HG02571 (cell line): ENCODE measurements around the gene GPRC5B.

ENCODE experiments used
- ATAC-seq: cut with Tn5 transposase; IDR thresholded peaks from one replicate; pipeline ENCODE4 v1.9.1; 2021; ENCODE audit warnings: mild to moderate bottlenecking, moderate library complexity; ENCODE audit not compliant: unreplicated experiment

GPRC5B gene

GRCh38 chr16:19850131-19850817 lies 34.4 kb downstream of the GPRC5B start:
- no peak for ATAC-seq

- no peak for ATAC-seq
These were observed 35.9 kb downstream of the GPRC5B start for GRCh38 chr16:19848756-19849155.

DNA sequence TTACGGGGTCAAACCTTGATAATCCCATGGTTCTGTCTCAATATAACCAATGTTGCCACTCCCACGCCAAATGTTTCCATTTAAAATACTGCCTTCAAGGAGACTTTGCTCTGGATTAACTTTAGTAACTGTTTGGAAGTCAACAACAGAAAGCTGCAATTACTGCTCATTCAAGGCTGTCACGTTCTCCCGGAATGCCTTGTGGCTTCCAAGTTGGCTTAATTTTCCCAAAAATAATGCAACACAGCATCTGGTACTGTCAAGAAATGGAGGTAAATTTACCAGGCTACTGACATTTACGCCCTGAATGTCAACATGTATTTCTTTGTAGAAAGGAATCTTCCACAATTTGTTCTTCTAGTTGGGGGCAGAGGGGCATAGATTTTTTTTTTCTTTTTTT lies 38.2 kb downstream of the GPRC5B start:
- no peak for ATAC-seq

GRCh38 chr16:19844945-19845641 lies 39.6 kb downstream of the GPRC5B start:
- no peak for ATAC-seq

DNA sequence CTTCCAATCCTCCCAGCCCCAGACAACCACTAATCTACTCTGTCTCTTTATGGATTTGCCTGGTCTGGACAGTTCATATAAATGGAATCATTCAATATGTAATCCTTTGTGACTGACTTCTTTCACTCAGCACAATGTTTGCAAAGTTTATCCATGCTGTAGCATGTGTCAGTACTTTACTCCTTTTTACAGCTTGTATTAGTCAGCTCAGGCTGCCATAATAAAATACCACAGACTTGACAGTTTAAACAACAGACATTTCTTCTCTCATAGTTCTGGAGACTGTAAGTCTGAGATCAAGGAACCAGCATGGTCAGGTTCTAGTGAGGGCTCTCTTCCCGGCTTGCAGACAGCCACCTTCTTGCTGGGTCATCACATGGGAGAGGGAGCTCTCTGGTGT lies 41.3 kb downstream of the GPRC5B start:
- ATAC-seq, result no peak

DNA sequence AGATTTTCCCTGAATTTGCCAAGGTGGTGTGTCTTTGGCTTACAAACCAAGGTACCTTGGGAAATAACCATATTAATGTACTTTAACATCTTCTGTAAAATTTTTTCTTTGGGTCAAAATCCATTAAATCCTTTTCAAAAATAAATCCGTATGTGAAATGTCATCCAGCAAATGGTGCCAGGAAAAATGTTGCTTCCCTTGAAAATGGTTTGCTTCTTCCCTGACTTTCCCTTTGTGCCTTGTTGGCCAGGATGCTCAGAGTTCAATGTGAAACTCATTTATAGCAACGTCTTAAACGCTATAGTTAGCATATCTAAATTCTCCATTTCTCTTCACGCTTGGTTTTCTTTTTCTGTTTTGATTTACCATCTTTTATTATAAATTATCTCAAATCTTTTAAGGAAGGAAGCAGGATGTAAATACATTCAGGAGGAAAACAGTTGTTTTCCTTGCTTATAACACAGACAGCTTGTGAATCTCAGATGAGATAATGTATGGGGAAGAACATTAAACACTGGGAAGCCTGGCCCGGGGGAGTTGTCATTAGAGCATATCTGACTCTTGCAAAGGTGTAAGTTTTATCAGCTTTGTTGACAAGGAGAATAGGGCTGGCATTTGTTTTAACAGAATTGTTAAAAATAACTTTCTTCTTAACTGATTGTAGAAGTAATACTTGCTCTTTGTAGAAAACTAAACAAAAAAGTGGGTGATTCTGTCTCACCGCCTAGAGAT lies 42.1 kb downstream of the GPRC5B start:
- ATAC-seq, result no peak

DNA sequence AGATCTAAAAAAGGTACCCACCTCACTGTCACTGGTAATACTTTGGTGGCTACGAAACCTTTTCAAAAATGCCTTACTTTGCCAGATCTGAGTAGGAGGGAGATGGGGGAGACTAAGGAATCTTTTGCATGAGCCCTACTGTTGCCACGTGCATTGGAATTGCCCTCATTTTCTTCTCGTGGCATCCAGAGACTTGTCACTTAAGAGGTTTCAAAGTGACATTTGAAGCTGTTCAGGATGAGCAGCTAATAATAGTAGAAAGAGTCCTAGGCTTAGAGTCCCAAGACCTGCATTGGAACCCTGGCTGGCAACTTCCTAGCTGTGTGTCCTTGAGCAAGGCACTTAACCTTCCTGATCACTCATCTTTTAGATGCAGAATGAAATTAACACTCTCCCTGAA lies 43.5 kb downstream of the GPRC5B start:
- ATAC-seq, result no peak

GRCh38 chr16:19840524-19841110 lies 44.0 kb downstream of the GPRC5B start:
- ATAC-seq, result no peak

DNA sequence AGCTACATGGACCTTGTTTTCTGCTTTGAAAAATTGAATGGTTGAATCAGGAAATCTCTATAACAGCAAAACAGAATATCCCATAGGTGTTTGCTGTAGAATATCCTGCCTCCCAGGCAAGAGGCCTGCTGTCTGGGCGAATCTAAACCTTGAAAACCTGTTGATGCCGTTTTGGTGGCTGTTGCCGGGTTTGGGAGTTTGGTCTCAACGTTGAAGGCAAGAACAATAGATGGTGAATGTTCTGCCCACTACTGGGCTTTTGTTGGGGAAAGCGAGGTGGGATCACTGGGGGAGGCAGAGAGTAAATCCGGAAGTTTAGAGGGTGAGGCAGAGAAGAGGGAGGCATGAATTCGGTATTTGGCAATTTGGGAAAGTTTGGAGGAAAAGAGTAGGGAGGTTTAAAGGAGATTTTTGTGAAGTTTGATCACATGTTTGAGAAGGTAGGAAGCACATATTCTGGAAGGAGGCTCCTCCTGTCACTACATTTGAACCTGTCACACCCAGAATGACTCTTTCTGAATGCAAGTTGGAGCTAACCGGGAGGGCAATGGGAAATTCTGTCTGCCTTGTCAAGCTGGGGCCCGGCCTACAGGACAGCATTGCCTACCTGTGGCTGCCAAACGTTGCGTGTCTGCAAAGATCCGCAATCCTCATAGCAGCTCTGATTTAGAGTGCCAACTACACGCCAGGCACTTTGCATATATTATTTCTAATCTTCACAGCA lies 46.5 kb downstream of the GPRC5B start:
- ATAC-seq, result no peak

DNA sequence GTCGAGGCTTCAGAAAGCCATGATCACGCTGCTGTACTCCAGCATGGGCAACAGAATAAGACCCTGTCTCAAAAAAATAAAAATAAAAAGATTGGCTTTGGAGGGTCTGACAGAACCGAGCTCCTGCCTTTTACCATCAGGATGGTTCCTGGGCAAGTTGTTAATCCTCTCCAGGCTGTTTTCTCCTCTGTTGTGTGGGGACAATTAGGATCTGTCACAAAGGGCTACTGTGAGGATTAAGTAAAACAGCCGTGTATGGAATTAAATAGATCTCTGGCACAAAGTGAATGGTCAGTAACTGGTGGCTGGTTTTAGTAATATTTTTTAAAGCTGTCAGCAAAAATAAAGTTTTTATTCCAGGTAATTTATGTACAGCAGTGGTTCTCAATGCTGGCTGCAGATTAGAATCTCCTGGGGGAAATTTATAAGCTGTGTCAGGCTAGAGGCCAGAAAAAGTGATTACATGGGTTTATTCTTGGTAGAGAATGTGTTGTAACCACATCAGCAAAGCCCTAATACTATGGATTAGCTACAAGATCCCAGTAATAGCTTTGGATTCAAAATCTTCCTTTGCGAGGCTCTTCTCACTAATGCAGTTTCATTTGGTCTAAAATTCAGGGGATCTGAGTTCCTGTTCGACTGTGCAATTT lies 47.2 kb downstream of the GPRC5B start:
- ATAC-seq, result no peak

DNA sequence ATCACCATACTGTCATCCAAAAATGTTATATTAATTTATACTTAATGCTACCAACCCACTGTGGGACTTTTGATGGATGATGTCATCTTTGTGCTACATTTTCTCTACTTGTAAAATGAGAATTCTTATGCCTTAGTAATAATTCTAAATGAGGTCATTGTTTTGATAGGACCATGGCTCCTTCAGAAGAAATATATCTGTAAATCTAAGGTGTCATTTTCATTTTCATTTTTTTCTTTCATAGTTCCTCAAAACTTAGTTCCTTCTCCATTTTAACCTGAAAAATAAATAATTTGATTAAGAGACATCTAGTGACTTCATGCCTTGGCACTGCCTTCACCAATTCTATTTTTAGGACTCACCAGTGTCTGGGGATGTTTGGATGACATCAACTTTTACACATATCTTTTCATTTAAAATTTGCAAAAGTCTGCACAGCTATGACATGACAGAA lies 48.7 kb downstream of the GPRC5B start:
- no peak for ATAC-seq

GRCh38 chr16:19835196-19835595 lies 49.5 kb downstream of the GPRC5B start:
- ATAC-seq, result no peak

DNA sequence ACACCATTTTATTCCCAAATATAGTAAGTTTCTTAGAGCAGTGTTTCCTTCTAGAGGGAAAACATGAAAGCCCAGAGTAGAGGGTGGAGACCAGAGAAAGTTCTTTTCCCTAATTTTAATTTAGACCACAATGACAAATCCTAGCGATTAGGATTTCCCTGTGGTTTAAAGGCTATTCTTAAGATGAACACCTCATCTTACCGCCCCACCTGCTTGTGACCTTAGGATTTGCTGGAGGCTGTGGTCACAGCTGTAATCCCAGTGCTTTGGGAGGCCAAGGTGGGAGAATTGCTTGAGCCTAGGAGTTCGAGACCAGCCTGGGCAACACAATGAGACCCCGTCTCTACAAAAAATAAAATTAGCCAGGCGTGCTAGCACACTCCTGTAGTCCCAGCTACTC lies 51.1 kb downstream of the GPRC5B start:
- ATAC-seq, result no peak

DNA sequence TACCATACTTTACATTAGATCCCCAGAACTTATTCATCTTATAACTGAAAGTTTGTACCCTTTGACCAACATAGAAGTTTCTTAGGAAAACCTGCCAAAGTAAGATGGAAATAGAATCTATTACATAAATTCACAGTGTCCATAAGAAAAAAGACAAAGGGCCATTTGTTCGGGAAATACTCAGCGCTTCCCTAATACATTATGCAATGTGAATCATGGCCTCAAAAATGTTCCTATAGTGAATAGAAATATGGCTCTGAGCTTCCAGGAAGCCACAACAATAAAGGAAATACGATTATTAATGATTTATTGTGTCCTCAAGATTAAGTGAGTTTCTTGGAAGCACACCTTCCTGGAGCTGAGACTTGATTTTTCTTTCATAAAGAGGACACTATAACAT lies 51.5 kb downstream of the GPRC5B start:
- no peak for ATAC-seq

DNA sequence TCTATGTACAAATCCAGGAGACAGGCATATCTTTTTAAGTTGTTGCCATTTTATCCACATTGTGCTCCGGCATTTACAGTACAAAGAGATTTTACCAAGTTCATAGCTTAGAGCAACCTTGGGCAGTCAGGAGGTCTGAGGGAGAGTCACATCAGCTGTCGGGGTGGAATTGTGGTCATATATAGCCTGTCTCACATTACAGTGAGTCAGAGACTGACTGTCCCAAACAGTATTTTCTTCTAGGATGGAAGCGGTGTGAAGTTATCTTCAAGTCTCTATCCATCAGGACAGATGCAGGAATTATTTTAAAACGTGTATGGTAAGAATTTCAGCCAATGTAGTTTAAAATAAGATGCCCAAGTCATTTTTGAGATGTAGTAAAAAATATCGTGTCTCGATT lies 53.0 kb downstream of the GPRC5B start:
- no peak for ATAC-seq

GRCh38 chr16:19830902-19831560 lies 53.6 kb downstream of the GPRC5B start:
- ATAC-seq, result no peak

DNA sequence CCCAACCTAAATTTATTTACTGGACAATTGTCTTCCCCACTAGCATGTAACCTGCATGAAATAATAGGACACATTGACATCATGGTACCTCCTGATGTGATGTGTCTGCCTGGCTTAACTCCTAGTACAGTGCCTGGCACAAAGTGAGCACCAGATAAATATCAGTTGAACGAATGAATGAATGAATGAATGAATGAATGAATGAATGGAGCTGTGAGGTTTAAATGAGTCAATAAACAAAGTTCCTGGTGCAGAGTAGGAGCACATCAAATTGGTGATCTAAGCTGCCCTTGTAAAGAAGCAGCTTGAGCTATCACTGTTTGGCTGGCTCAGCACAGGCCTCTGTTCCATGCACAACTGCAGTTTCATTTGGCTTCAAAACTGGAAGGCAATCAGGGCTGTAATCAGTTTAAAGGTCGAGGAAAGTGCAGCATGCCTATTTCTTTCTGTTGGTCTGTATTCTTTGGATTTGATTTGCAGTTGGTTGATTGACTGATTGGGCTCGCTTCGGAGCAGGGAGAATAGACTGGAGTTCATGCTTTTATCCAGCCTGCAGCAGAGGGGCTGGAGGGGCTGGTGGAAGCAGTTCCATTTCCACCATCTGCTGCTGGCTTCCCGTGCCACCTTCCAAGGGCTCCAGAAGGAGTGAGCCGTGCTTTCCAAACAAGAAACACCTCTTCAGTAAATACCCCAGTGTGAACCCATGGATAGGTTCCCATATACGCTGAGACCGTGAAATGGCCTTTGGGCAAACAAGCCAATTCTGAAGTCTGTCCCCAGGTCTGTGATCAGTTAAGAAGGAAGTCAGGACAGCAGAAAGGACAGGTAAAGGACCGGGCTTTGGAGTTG lies 54.6 kb downstream of the GPRC5B start:
- ATAC-seq, result no peak

- ATAC-seq, result no peak
These were observed 60.4 kb downstream of the GPRC5B start for GRCh38 chr16:19824216-19824615.

DNA sequence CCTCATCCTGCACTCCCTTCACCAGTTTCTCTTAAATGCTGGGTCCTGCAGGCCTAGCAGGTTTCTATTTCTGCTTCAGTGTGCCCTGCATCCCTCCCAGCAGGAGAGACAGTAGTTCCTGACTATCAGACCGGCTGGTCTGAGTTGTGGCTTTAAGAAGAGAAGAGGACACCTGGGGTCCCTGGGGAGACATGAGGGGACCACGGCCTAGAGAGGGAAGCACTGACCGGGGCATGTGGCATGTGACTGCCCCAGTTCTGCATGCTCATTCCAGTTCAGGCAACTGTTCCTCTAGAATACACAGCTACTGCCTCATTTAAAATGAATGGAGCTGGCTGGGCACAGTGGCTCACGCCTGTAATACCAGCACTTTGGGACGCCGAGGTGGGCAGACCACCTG lies 61.3 kb downstream of the GPRC5B start:
- no peak for ATAC-seq
